Stomach (tissue), 4 donors: ENCODE measurements around the gene GMDS.

Source experiments
- POLR2A ChIP-seq, 4 donors: fragments of 450-650 bp; IDR thresholded peaks; one replicate each; pipeline ENCODE4 v1.6.1; 2016; ENCODE audit warnings: antibody characterized with exemption in 4 of 4, control low read depth in 2 of 4, mild to moderate bottlenecking in 1 of 4, moderate library complexity in 1 of 4
- POLR2AphosphoS5 ChIP-seq, 3 donors: sonication (generic); formaldehyde crosslinking; IDR thresholded peaks; one replicate each; pipeline ENCODE4 v1.6.1; 2016; ENCODE audit warnings: antibody characterized with exemption in 3 of 3

DNA sequence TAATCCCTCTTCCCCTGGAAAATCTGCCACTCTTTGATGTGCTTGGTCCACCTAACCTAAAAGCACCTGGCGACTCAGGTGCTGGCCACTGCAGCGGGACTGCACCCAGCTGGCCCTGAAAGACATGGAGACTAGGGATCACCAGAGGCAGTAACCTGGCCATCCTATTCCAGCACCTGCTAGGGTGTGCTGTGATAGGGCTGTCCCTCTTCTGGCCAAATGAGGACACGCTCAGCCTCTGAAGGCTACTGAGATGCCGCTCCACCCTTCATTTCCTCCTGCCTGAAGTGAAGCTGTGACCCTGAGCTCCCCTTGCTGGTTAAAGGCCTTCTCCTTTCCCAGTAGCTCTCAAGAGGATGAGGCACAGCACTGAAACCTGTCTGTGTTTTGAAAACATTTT, 611.3 kb downstream of the GMDS start:
- TF ChIP-seq POLR2A (IDR thresholded peaks at IDR 0.05): no peak
- no peak for TF ChIP-seq POLR2AphosphoS5 (IDR thresholded peaks at IDR 0.05)
